ENCODE results near the gene FMNL2. TPM values are rescaled to one million over a fixed set of nuclear protein-coding genes. Genes with fewer than 3 reads are reported as not detected.

The FMNL2 gene
- total and polyA plus RNA-seq, 2 experiments from 2014 or later, result 16.5 to 45.4 TPM

GRCh38 chr2:152557273-152557888 lies 222.4 kb downstream of the FMNL2 start:
- no peak for ATAC-seq
- H3K9me3 Mint-ChIP-seq, result no peaks in the 10 kb centered on the region
- Histone ChIP-seq H3F3A (replicated peaks; ENCODE audit: low read depth) (no peaks in the 10 kb centered on the region), H3K4me2 (no peak overlapping the region), H3K4me3 (no peak overlapping the region), H3K9me2 (ENCODE audit: insufficient read depth) (no peaks in the 10 kb centered on the region), H3K27ac (ENCODE audit: low read depth) (no peak overlapping the region), H3K4me1 (ENCODE audit: insufficient read depth) (peaks cover 20% of the 10 kb centered on the region; the same call in 1 of the 2 replicates), H3K36me3 (ENCODE audit: insufficient read depth) (no peaks in the 10 kb centered on the region), H2AFZ (no peak overlapping the region), H4K20me1 (replicated peaks; ENCODE audit: insufficient read depth) (no peaks in the 10 kb centered on the region), H3K27me3 (ENCODE audit: insufficient read depth) (no peaks in the 10 kb centered on the region), H3K79me2 (replicated peaks; ENCODE audit: insufficient read depth) (no peaks in the 10 kb centered on the region)
- H3K36me3 Mint-ChIP-seq (ENCODE audit: low read depth), result peaks cover 23% of the 10 kb centered on the region; the same call in 2 of the 3 replicates
- H3K4me1 Mint-ChIP-seq, result peaks cover 28% of the 10 kb centered on the region
- no peak for DNase-seq (ENCODE audit: low spot score)
- H3K27ac Mint-ChIP-seq, result no peak overlapping the region
- H3K27me3 Mint-ChIP-seq (ENCODE audit: insufficient read depth, low read depth, poor library complexity), result peaks cover 2% of the 10 kb centered on the region
- TF ChIP-seq JUNB (IDR thresholded peaks at IDR 0.05; ENCODE audit: unreplicated experiment) (no peak), REST (IDR thresholded peaks at IDR 0.05; ENCODE audit: unreplicated experiment) (no peak), EZH2 (IDR thresholded peaks at IDR 0.05; ENCODE audit: low read depth, unreplicated experiment) (no peak), ZNF462 (CRISPR knock-in tag; IDR thresholded peaks at IDR 0.05) (no peak), CTCF (conservative IDR thresholded peaks at IDR 0.05; ENCODE audit: low read depth in 2 of 2) (no peak), ZNF114 (CRISPR knock-in tag; IDR thresholded peaks at IDR 0.05) (no peak), CREB1 (CRISPR knock-in tag; IDR thresholded peaks at IDR 0.05; ENCODE audit: low read depth) (no peak)
- H3K4me3 Mint-ChIP-seq, result no peak overlapping the region
